NCI-H1694 treated with DMSO at 0.1 percent for 48 hours (cell line): ENCODE data around the gene COL21A1.

ENCODE experiments used
- DNase-seq: peaks from one replicate; lab custom pipeline; 2025; lab: John Stamatoyannopoulos, UW

The COL21A1 gene

DNA sequence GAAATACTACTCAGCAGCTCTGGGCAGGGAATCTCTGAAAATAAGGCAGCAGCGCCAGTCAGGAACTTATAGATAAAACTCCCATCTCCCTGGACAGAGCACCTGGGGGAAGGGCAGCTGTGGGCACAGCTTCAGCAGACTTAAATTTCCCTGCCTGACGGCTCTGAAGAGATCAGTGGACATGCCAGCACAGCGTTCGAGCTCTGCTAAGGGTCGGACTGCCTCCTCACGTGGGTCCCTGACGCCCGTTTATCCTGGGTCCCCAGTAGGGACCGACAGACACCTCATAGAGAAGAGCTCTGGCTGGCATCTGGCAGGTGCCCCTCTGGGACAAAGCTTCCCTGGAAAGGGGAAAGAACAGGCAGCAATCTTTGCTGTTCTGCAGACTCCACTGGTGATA, 59.0 kb downstream of the COL21A1 start:
- DNase-seq = no peak

DNA sequence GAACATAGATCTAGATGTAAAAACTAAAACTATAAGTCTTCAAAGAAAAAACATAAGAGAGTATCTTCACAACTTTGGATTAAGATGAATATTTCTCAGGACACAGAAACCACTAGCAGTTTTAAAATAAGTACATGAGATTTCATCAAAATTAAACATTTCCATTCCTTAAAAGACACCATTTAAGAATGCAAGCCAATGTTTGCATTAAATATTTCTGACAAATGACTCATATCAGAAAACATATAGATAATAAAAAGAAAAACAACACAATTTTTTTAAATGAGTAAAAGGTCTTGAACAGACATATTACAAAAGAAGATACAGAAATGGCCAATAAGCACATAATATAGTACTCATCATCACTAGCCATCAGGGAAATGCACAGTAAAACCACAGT, 59.7 kb downstream of the COL21A1 start:
- no peak for DNase-seq

DNA sequence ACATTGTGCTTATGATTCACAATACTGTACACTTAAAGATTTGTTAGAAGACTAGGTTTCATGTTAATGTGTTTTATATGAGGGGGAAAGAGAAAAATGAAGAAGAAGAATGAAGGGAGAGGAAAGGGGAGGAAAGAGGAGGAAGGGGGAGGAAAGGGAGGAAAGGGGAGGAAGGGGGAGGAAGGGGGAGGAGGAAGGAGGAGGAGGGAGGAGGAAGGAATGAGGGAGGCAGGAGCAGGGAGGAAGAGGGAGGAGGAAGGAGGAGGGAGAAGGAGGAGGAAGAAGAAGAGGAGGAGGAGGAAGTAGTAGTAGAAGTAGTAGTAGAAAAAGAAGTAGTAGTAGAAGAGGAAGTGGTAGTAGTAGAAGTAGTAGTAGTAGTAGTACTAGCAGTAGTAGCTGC, 70.6 kb downstream of the COL21A1 start:
- no peak for DNase-seq

DNA sequence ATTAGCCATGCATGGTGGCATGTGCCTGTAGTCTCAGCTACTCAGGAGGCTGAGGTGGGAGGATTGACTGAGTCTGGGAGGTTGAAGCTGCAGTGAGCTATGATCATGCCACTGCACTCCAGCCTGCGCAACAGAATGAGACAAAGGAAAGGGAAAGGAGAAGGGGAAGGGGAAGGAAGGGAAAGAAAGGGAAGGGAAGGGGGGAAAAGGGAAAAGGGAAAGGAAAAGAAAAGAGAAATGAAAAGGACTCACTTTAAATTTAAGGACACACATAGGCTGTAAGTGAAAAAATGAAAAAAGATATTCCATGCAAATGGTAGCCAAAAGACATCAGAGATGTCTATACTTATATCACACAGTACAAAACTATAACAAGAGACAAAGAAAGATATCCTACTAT, 74.2 kb downstream of the COL21A1 start:
- no peak for DNase-seq

DNA sequence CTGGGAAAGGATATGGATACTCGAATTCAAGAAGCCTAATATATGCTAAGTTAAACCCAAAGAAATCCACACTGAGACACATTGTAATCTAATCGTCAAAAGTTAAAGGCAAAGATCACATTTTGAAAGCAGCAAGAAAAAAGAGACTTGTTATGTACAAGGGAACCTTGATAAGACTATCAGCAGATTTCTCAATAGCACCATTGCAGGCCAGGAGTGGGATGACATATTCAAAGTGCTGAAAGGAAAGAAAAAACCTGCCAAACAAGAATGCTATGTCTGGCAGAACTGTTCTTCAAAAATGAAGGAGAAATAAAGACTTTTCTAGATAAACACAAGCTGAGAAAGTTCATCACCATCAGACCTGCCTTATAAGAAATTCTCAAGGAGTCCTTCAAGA, 75.2 kb downstream of the COL21A1 start:
- no peak for DNase-seq

DNA sequence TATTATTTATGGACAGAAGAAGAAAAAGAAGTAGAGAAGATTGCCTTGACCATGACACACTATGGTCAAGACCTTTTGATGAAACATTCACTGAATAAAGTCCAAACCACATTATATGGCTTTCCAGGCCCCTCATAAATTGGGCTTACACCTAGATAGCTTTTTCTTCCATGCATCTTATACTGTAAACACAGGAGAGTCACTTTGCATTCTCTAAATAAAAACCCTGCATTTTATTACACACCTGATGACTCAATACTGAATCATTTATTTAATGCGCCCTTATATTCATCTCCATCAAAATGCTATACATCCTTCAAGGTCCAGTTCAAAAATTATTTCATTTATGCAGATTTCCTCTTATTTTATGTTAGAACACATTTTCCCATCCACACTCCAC, 78.0 kb downstream of the COL21A1 start:
- DNase-seq = no peak

DNA sequence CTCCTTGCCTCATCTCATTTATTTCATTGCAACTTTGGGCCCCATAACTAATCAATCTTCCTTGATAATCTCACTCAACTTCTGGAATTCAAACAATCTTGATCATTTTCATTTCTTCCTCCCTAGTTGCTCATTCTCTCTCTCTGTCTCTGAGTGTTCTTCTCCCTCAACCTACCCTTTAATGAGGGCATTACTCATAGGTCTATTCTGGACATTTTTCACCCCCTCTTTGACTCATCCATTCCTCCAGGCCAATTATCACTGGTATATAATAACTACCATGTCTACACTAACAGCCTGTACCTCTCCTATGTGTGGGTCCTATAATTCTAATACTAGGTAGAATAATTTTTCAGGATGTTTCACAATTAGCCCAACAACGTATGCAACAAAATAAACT, 78.8 kb downstream of the COL21A1 start:
- no peak for DNase-seq

DNA sequence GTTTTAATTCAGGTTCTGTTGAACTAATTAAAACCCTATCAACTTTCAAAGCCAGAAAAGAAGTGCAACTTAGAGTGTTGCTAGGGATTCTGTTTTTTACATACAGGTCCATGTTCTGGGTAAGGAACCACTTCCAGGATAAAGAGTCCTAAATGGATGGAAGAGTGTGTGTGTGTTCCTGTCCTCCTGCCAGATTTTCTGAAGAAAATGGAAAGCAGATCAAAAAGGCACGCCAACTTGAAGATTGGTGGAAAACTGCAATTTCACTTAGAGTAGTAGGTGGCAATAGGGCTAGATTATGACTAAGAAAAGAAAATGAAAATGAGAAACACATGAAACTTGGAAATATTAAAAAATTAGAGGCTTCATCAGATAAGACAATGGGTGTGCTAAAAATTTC, 85.3 kb downstream of the COL21A1 start:
- DNase-seq = no peak

DNA sequence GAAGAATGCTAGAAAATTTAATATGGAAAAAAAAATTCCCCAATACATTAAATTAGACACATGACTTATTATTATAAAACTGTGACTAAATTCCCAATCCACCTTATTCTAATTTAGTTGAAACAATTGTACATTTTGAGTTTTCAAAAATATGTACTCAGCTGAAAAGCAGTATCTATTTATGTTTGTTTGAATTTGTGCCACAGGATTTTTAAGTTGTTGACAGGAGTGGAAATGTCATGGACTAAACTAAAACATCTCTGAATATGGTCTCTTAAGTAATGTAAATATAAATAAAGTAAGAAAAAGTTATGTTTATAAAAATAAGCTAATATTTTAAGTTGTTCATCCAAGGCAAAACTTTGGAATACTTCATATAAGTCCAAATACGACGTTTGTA, 86.9 kb downstream of the COL21A1 start:
- no peak for DNase-seq

DNA sequence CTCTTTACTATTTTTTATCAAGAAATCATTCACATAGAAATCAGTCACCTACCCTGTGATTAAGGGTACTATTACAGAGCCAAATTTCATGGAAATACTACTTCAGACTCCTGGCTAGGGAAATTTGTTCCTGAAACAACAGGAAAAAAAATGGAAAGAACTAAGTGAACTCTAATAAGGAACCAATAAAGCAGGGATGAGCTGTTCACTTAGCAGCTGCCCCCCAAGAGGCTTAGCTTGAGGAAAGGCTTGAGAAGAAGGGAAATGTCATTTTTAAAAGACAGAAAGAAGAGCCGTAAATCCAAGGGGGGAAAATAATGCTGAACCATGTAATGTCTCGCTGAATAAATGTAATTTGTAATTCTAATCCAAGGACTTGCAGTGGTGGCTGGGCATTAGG, 88.8 kb downstream of the COL21A1 start:
- DNase-seq = no peak

DNA sequence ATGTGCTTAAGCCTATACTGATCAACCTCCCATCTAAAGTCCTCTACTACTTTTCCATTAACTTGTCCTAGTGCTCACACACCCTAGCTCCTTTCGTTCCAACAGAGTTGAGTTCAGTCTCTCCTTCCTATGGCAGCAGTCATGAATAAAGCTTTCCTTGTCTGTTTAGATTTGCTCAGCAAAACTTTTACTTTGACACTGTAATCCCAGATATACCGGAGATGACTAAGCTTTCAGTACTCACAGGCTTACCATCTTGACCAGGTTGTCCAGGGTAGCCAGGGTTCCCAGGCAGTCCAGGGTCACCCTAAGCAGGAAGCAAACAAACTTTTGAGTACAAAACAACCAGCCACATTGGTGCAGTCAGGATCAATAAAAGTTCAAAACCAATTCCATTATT, 90.7 kb downstream of the COL21A1 start:
- DNase-seq = no peak

DNA sequence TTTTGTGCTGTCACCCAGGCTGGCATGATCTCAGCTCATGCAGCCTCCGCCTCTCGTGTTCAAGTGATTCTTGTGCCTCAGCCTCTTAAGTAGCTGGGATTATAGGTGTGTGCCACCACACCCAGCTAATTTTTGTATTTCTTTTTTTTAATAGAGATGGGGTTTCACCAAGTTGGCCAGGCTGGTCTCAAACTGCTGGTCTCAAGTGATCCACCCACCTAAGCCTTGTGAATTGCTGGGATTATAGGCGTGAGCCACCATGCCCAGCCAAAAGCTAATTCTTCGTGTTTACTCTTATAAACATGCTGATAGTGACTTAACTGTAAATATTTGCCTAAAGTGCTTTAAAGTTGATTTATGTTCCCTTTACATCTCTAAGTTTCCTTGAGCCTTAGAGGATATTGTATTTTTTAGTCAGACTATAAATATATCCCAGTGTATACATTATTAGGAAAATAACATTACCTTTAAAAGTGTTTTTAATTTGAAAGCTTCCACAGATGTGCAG, 91.7 kb downstream of the COL21A1 start:
- no peak for DNase-seq

DNA sequence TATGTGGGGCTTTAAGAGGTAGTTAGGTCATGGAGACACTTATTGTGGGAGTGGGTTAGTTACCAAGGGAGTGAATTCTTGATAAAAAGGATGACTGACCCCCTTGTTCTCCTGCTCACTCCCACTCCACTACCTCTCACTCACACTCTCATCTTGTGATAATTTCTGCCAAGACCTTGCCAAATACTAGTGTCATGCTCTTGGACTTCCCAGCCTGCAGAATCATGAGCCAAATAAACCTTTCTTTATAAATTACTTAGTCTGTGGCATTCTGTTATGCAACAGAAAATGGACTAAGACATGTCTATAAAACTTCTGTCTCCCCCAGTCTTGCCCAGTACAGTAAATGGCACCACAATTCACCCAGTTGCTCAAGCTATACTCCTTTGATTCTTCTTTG, 93.3 kb downstream of the COL21A1 start:
- DNase-seq = no peak

DNA sequence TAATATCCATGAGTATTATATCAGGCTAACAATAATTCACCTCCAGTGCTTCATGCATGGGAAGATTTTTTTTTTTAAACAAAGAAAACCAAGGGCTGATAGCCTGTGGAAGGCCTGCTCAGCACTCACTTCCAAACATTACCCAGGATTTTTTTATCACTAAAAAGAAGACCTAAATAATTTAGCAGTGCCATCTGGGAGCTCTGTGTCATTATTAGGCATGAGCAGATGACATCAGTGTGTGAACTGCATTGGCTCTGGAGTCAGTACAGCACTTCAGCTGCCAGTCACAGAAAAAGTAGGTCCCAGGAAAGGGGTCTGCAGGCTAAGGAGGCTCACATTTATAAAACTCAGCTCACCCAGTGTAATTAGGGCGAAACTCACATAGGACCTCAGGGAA, 94.8 kb downstream of the COL21A1 start:
- no peak for DNase-seq

DNA sequence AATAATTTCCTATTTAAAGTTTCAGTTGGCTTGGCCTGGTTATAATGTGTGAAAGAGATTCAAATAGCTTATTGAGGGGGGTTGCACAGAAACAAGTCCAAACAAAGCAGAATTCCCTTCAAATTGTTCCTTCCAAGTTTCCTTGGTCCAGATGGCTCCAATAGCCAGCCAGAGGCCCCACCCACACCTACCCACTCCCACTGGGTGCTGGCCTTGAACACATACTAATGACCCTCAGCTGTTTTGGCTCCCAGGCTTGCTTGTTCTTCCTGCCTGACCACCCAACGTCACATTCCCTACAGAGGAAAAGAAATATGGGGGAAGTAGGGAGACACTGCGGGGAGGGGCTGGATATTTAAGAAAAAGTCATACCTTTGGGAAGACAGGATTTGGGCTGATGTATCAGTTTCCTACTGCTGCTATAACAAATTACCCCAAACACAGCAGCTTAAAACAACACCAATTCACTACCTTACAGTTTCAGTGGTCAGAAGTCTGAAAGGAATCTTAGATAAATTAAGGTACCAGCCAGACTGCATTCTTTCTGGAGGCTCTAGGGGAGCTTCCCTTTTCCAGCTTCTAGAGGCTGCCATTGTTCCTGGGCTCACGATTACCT, 95.7 kb downstream of the COL21A1 start:
- no peak for DNase-seq

DNA sequence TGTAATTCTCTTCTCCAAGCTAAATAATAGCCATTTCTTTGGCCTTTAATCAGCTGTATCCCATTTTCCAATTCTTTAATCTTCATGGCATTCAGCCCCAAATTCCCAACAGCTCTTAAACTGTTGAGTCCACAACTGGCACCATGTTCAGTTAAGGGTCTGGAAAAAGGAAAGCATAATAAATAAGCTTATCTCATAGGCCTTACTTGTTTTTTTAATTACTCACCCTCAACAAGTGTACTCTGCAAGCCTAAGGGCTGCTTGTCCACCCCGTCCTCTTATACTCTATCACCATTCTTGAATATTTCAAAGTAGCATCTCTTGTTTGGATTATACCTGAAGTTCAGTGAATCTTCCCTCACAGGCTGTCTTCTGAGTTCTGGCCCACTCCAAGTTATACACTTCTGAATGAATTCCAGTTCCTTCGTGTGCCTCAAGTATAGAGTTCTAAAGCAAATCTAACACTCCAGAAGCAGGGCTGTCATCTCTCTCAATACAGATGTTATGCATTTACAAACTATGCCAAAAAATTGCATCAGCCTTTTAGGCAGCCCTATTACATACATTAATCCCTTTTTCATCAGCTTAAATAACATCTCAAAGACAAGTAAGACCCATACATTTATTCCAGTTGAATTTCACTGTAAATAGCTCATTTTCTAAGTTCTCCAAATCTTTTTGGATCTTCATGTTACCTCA, 98.7 kb downstream of the COL21A1 start:
- no peak for DNase-seq

DNA sequence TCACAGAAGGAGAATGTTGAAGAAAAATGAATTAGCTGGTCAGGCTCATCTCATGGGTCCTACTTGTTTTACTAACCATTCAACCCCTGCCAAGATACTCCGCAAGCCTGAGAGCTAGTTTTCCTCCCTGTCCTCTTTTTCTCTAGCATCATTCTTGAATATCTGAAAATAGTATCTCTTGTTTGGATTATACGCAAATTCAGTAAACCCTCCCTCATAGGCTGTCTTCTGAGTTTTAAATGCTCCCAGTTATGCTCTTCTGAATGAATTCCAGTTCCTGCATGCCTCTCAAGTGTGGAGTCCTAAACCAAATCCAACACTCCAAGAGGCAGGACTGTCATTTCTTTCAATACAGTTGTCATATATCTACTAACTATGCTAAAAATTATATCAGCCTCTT, 99.6 kb downstream of the COL21A1 start:
- DNase-seq = no peak

DNA sequence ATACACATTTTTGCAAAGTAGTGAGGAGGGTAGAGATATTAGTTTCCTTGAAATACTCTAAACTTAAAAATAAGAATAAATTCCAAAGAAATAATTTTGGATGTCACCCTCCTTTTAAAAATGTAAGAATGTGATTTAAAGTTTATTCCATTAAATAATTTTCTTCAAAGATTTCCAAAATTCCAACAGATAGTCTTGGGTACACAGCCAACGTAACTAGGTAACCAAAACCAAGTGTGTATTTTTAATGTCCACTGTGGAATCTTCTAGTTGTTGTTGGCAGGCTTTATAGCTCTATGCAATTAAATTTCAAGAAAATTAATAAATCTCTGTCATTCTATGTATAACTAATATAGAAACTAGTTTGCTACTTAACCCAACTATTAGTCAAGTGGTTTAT, 101.3 kb downstream of the COL21A1 start:
- DNase-seq = no peak

DNA sequence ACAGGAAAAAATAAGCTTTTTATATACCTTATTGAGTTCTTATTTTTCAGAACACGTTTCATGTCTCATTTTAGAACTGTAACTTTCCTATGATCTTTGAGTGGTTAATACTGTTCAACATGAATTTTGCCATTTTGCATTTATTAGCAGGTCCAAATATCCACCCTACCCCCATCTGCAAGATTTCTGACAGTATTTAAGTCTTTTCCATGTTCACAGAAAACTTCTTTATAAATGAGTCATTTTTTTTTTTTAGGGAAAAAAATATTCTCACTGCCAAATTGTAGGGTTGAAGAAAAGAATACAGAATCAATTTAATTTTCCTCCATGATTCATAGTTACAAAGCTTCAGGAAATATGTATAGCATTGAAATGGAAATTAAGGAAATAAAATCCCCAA, 101.8 kb downstream of the COL21A1 start:
- DNase-seq = no peak

DNA sequence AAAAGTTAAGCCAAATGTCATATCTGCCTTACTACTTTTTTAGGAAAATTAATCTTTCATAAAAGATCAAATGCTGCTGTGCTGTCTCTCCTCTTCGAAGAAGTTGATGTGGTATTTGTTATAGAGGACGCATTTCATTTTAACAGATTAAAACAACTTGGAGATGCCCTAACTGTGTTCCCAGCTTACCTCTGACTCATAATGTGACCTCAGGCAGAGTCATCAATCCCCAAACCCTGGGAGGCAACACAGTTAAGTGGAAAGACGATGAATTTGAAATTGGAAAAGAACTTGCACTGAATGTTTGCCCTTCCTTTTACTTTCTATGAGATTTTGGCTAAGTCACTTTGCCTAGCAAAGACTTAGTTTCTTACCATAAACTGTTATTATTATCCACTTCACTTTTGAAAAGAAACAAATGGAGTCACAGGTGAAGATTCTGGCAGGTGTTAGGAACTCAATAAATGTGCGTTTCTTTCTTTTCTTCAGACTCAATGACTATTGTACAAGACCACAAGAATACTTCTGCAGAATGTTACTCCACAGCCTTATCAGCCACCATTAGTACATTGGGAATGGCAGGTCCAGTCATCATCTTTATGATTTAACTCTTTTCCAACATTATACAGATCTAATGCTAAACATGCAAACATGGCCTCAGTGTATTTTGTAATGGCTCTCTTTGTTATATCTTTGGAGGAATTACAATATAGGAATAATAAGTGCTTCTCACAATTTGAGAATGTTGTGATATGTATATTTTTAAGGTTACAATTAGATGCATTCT, 102.6 kb downstream of the COL21A1 start:
- DNase-seq = no peak

DNA sequence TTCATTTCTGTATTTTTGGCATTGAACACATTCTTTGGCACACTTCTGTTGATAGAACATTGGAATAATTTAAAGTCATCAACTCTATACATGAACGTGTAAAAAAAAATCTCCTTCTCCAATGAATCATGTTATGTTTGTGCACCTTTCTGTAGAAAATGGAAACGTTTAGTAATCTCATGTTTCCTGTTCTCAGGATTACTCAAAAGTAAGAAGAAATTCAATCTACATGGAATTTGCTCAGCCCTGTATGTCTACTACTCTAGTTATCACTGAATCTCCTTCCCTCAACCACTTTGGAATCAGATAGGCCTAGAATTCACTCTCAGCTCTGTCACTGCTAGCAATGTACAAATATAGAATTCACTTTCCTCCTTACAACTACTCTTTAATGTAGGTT, 103.6 kb downstream of the COL21A1 start:
- DNase-seq = no peak

DNA sequence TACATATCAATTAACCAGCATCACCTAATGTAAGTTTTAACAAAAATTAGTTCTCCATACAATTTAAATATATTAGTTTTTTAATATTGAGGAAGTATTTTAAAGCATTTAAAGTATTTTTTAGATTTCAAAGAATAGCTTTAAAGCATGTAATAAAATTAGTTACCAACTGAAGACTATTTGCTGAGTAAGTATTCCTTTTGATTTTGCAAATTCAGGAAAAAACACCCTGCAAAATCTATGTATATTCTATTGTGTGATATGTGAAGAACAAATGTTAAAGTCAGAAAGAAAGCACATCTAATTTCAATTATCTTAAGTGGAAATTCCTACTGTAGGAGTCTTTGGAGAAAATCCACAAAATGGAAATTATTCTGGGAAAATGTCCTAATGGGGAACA, 107.3 kb downstream of the COL21A1 start:
- no peak for DNase-seq

DNA sequence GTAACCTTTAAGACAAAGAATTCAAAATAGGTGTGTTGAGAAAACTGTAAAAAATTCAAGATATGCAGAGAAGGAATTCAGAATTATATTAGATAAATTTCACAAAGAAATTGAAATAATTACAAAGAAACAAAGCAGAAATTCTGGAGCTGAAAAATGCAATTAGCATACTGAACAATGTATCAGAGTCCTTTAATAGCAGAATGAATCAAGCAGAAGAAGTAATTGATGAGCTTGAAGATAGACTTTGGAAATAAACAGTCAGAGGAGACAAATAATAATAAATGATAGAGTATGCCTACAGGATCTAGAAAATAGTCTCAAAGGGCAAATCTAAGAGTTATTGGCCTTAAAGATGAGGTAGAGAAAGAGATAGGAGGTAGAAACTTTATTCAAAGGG, 131.7 kb downstream of the COL21A1 start:
- DNase-seq = no peak
